Esophagus muscularis mucosa (tissue), 4 donors: ENCODE data around the gene GNL3. TPM values are rescaled to one million over a fixed set of nuclear protein-coding genes. Genes with fewer than 3 reads are reported as not detected.
A peak's percentile ranks its signal among the peaks of the same experiment; 100 is the strongest.
"Not testable (repeated sequence)": the region's sequence is repeated elsewhere in the genome, so short reads cannot be mapped to it uniquely, and the experiment has no call there.

ENCODE experiments used
- DNase-seq: peaks from one replicate; pipeline ENCODE4 v3.0.0-alpha.2; 2017; ENCODE audit errors: extremely low spot score
- H3K27ac ChIP-seq, 4 donors: fragments of 200-600 bp; sonication (generic); replicated peaks in 1 of 4; 1 replicate in 3 of 4; 2 replicates in 1 of 4; pipeline ENCODE4 v1.5.1; 2016 to 2019; ENCODE audit warnings: mild to moderate bottlenecking in 1 of 4
- H3K27me3 ChIP-seq, 4 donors: fragments of 200-600 bp; sonication (generic); one replicate each; pipeline versions ENCODE4 v1.5.1 to v1.6.0; 2016 to 2019
- H3K36me3 ChIP-seq, 4 donors: fragments of 200-600 bp; sonication (generic); one replicate each; pipeline ENCODE4 v1.5.1; 2016 to 2019
- H3K4me1 ChIP-seq, 4 donors: fragments of 200-600 bp; sonication (generic); one replicate each; pipeline ENCODE4 v1.5.1; 2016 to 2019
- H3K4me3 ChIP-seq, 4 donors: fragments of 200-600 bp; sonication (generic); 1 replicate in 2 of 4; 2 replicates in 2 of 4; pipeline ENCODE4 v1.5.1; 2016 to 2019; ENCODE audit warnings: mild to moderate bottlenecking in 4 of 4, moderate library complexity in 1 of 4
- H3K9me3 ChIP-seq, 4 donors: fragments of 200-600 bp; sonication (generic); 1 replicate in 3 of 4; 2 replicates in 1 of 4; pipeline ENCODE4 v1.5.1; 2016 to 2019
- EP300 ChIP-seq: sonication (generic); formaldehyde crosslinking; IDR thresholded peaks from one replicate; pipeline ENCODE4 v1.6.1; 2017; ENCODE audit warnings: antibody characterized with exemption
- POLR2A ChIP-seq: fragments of 450-650 bp; IDR thresholded peaks from one replicate; pipeline ENCODE4 v1.6.1; 2017; ENCODE audit warnings: antibody characterized with exemption, moderate library complexity, mild to moderate bottlenecking, low read depth
- POLR2AphosphoS5 ChIP-seq, 2 donors: sonication (generic); formaldehyde crosslinking; IDR thresholded peaks; one replicate each; pipeline ENCODE4 v1.6.1; 2017; ENCODE audit warnings: antibody characterized with exemption in 2 of 2
- WGBS: methylation state at CpG from one replicate; pipeline ENCODE4 v1.1.5; 2018; 5-methylcytosine and 5-hydroxymethylcytosine counted together
- intact Hi-C: fragments of 100-400 bp; cut with DNase I; formaldehyde crosslinking; loops from one replicate; pipeline ENCODE4 v1.15.1; 2023
- total RNA-seq, 4 donors: library from RNA; depleted of rRNA; stranded (reverse); fragments of >200 nt; gene quantifications; one replicate each; pipeline versions ENCODE4 v1.1.0 to v1.2.1, GENCODE V29; 2016
- TF ChIP-seq, protein P1 (sequence below), 3 experiments: fragments of 200-600 bp in 2 of 3; fragments of 450-650 bp in 1 of 3; sonication (generic) in 2 of 3; IDR thresholded peaks; one replicate each; pipeline ENCODE4 v1.5.1; 2017 to 2019; ENCODE audit warnings: antibody characterized with exemption in 3 of 3, mild to moderate bottlenecking in 2 of 3, moderate library complexity in 1 of 3

Gene GNL3
- total RNA-seq, 4 donors from 2014 or later: 28.4 to 71.1 (median 29.3) TPM

DNA sequence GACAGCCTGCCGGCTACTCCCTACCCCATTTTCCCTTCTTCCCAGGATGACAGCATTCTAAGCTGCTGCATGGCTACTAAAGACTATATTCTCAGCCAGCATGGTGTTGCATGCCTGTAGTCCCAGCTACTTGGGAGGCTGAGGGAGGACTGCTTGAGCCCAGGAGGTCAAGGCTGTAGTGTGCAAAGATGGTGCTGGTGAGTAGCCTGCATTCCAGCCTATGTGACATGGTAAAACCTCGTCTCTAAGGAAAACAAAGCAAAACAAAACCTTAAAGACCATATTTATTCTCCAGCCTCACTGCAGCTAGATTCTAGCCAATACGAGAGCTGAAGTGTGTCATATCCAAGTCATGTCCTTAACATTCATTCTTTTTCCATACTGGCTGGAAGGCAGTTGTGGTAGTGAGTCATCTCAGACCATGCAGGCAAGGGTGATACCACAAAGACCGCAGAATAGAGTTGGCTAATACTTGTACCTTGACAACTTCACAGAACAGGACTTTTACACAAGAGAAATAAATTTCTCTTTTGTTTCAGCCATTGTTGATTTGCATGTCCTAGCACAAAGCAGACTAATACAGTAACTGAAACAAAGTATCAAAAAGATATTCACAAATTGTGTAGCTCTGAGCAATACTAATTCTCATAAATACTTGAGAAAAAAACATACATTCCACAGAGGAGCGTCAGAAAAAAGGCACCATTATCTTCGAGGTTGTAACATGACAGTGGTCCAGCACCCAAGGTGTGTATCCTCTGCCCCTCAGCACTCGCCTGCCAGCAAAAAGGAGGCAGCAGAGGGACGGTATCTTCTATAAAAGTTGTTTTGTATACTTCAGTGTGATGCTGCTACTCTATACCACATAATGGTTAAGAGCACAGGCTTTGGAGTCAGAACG is 15.0 kb upstream of the GNL3 start:
- no peaks in the 10 kb centered on the region for H3K27me3 ChIP-seq
- H3K27ac ChIP-seq: peak overlapping the region; percentile 52 to 71 (median 56)
- no peaks in the 10 kb centered on the region for H3K9me3 ChIP-seq
- intact Hi-C loops: no loop called here
- TF ChIP-seq POLR2AphosphoS5 (IDR thresholded peaks at IDR 0.05): peak in 1 of 2 donors; percentile 56
- TF ChIP-seq, protein P1, sequence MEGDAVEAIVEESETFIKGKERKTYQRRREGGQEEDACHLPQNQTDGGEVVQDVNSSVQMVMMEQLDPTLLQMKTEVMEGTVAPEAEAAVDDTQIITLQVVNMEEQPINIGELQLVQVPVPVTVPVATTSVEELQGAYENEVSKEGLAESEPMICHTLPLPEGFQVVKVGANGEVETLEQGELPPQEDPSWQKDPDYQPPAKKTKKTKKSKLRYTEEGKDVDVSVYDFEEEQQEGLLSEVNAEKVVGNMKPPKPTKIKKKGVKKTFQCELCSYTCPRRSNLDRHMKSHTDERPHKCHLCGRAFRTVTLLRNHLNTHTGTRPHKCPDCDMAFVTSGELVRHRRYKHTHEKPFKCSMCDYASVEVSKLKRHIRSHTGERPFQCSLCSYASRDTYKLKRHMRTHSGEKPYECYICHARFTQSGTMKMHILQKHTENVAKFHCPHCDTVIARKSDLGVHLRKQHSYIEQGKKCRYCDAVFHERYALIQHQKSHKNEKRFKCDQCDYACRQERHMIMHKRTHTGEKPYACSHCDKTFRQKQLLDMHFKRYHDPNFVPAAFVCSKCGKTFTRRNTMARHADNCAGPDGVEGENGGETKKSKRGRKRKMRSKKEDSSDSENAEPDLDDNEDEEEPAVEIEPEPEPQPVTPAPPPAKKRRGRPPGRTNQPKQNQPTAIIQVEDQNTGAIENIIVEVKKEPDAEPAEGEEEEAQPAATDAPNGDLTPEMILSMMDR (IDR thresholded peaks at IDR 0.05): no peak
- DNase-seq: no peak
- H3K36me3 ChIP-seq: peaks cover 9 to 80% (median 63%) of the 10 kb centered on the region in 4 donors
- 57% methylated on average over 9 of the region's 9 CpGs for WGBS
- H3K4me1 ChIP-seq: peaks cover 12 to 23% (median 18%) of the 10 kb centered on the region in 4 donors
- no peak overlapping the region for H3K4me3 ChIP-seq

DNA sequence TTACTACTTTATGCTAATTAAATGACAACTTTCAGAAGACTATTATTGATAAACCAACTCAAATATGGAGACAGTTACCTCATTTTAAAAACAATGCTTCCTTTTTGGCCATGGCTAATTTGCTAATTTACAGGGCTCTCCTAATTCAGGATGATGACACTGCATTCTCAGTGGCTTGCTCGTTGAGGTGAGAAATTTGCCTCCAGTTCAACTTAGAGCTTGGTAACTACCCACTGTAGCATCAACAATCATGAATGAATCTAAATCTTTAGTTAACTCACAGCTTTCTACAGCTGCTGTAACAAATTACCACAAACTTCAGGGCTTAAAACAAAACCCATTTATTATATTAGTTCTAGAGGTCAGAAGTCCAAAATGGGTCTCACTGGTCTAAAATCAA is 14.2 kb upstream of the GNL3 start:
- no peak for DNase-seq
- no peaks in the 10 kb centered on the region for H3K9me3 ChIP-seq
- intact Hi-C loops: no loop called here

DNA sequence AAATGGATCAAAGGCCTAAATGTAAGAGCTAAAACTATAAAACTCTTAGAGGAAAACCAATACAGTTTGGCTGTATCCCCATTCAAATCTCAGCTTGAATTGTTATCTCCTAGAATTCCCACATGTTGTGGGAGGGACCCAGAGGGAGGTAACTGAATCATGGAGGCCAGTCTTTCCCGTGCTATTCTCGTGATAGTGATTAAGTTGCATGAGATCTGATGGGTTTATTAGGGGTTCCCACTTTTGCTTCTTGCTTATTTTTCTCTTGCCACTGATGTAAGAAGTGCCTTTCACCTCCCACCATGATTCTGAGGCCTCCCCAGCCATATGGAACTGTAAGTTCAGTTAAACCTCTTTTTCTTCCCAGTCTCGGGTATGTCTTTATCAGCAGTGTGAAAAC is 9.6 kb upstream of the GNL3 start:
- H3K4me3 ChIP-seq, H3K27ac ChIP-seq, intact Hi-C loops, H3K9me3 ChIP-seq, H3K27me3 ChIP-seq, DNase-seq: not testable (repeated sequence)
- peaks cover 10 to 17% (median 12%) of the 10 kb centered on the region in 4 donors for H3K4me1 ChIP-seq
- 92% methylated on average over 3 of the region's 3 CpGs for WGBS
- H3K36me3 ChIP-seq: peaks cover 36 to 92% (median 80%) of the 10 kb centered on the region in 4 donors

More for the DNA sequence above, 14.2 kb upstream of the GNL3 start:
- Histone ChIP-seq H3K4me1 (peaks cover 12 to 23% (median 18%) of the 10 kb centered on the region in 4 donors), H3K27me3 (no peaks in the 10 kb centered on the region), H3K4me3 (no peak overlapping the region), H3K36me3 (peaks cover 14 to 79% (median 63%) of the 10 kb centered on the region in 4 donors), H3K27ac (peak overlapping the region; percentile 52 to 71 (median 56))
- 61% methylated on average over 1 of the region's 1 CpG for WGBS
- TF ChIP-seq POLR2AphosphoS5 (IDR thresholded peaks at IDR 0.05) (no peak), EP300 (no peak), POLR2A (no peak)
- TF ChIP-seq, protein P1 (IDR thresholded peaks at IDR 0.05): no peak

DNA sequence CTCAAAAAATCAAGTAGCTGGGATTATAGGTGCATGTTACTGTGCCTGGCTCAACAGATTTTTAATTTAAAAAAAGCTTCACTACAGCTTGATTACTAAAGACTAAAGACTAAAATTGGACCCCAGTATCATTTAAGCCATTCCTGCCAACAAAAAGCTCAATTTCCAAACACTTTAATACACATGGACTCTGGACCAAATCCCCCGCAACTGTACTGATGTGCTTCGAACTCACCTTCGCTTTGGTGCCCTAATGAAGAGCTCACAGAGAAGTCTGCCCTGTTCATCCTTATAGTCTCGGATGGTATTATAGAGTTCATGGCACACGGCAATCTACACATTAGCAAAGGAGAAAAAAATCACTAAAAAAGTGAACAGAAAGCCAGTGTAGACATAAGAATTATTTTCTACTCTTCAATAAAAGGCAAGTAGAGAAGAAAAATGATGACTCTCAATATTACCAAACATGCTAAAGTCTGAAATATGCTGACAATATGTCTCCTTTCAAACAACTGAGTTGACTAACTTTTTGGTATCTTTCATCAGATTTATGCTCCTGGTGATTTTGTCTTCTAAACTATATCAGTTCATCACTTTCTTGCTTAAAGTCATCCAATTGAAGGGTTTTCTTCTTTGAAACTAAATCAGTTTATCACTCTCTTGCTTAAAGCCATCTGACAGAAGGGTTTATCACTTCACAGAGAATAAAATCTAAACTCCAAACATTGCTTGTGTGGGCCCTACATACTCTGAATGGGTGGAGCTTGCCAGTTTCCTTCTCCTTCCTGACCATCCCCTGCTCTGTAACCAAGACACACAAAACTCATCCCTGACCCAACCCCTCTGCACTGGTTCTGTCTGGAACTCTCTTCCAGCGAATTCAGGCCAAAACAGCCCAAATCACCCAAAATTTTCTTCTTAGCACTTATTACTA is 7.3 kb upstream of the GNL3 start:
- Histone ChIP-seq H3K27ac (no peak overlapping the region), H3K27me3 (no peaks in the 10 kb centered on the region), H3K36me3 (peaks cover 36 to 68% (median 58%) of the 10 kb centered on the region in 4 donors), H3K4me1 (peaks cover 28 to 35% (median 30%) of the 10 kb centered on the region in 4 donors), H3K9me3 (no peaks in the 10 kb centered on the region), H3K4me3 (no peak overlapping the region)
- intact Hi-C loops: no loop called here
- TF ChIP-seq, protein P1 (IDR thresholded peaks at IDR 0.05): no peak
- TF ChIP-seq EP300 (no peak), POLR2A (no peak), POLR2AphosphoS5 (IDR thresholded peaks at IDR 0.05) (no peak)
- DNase-seq: no peak
- 93% methylated on average over 6 of the region's 6 CpGs for WGBS

DNA sequence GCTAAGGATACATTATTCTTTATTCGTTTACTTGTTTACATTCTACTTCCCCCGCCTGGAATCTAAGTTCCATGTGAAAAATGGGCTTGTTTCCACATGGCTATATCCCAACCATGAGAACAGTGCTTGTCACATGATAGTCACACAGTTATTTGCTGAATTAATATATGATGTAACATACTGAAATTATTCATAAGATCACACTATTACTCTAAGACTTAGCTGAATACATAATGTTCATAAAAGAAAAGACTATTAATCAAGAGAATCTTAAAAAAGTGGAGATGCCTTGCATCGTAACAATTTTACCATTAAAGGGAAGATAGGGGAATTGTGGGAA is 6.7 kb upstream of the GNL3 start:
- no peak for TF ChIP-seq EP300
- no peak for TF ChIP-seq POLR2A
- TF ChIP-seq POLR2AphosphoS5 (IDR thresholded peaks at IDR 0.05): no peak
- TF ChIP-seq, protein P1 (IDR thresholded peaks at IDR 0.05): no peak
- intact Hi-C loops: no loop called here
- WGBS: 84% methylated on average over 3 of the region's 3 CpGs

More for the DNA sequence above, 6.7 kb upstream of the GNL3 start:
- peaks cover 36 to 62% (median 54%) of the 10 kb centered on the region in 4 donors for H3K36me3 ChIP-seq
- no peak overlapping the region for H3K27ac ChIP-seq
- peaks cover 33 to 41% (median 36%) of the 10 kb centered on the region in 4 donors for H3K4me1 ChIP-seq
- H3K27me3 ChIP-seq: no peaks in the 10 kb centered on the region
- no peaks in the 10 kb centered on the region for H3K9me3 ChIP-seq
- DNase-seq: no peak
- H3K4me3 ChIP-seq: no peak overlapping the region
